CD14-positive monocyte (primary cell): ENCODE results near the gene TTC28. TPM values are rescaled to one million over a fixed set of nuclear protein-coding genes. Genes with fewer than 3 reads are reported as not detected.

Experiments used
- DNase-seq, 3 donors: peaks; one replicate each; pipeline ENCODE4 v3.0.0-alpha.2; 2011 to 2022
- H2AFZ ChIP-seq: 2 replicates; pipeline ENCODE4 v1.6.0; 2012; ENCODE audit warnings: mild to moderate bottlenecking, low read depth, low read length, inconsistent platforms; ENCODE audit not compliant: insufficient read depth, poor library complexity, severe bottlenecking
- H3K27ac ChIP-seq, 2 donors: 1 replicate in 1 of 2; 2 replicates in 1 of 2; pipeline ENCODE4 v1.5.1; 2012 to 2013; ENCODE audit warnings: low read length in 2 of 2, control low read depth in 1 of 2, inconsistent platforms in 1 of 2, low read depth in 1 of 2, mild to moderate bottlenecking in 1 of 2
- H3K27me3 ChIP-seq, 2 donors: one replicate each; pipeline versions ENCODE4 v1.6.0 to v1.6.1; 2011 to 2013; ENCODE audit warnings: low read length in 2 of 2; ENCODE audit not compliant: control insufficient read depth in 2 of 2, insufficient read depth in 2 of 2
- H3K36me3 ChIP-seq, 2 donors: replicated peaks in 1 of 2; 1 replicate in 1 of 2; 2 replicates in 1 of 2; pipeline versions ENCODE4 v1.5.1 to v1.6.1; 2012 to 2013; ENCODE audit warnings: low read length in 2 of 2, control low read depth in 1 of 2, inconsistent platforms in 1 of 2, mild to moderate bottlenecking in 1 of 2; ENCODE audit not compliant: insufficient read depth in 2 of 2, control insufficient read depth in 1 of 2
- H3K4me1 ChIP-seq, 2 donors: 1 replicate in 1 of 2; 2 replicates in 1 of 2; pipeline versions ENCODE4 v1.5.1 to v1.6.1; 2012 to 2013; ENCODE audit warnings: low read length in 2 of 2, control low read depth in 1 of 2, inconsistent platforms in 1 of 2, mild to moderate bottlenecking in 1 of 2, moderate library complexity in 1 of 2; ENCODE audit not compliant: insufficient read depth in 2 of 2, control insufficient read depth in 1 of 2
- H3K4me2 ChIP-seq: replicated peaks from 2 replicates; pipeline ENCODE3; 2012; ENCODE audit warnings: low read length, moderate library complexity, mild to moderate bottlenecking; ENCODE audit not compliant: poor library complexity, severe bottlenecking; ENCODE audit errors: extremely low read depth
- H3K4me3 ChIP-seq, 3 experiments: fragments of 200-600 bp in 1 of 3; sonication (generic) in 1 of 3; replicated peaks in 1 of 3; 1 replicate in 2 of 3; 2 replicates in 1 of 3; pipeline ENCODE4 v1.5.1; 2011 to 2013; ENCODE audit warnings: low read length in 3 of 3, mild to moderate bottlenecking in 3 of 3, control low read depth in 2 of 3, low read depth in 2 of 3, inconsistent platforms in 1 of 3, moderate library complexity in 1 of 3
- H3K79me2 ChIP-seq: 2 replicates; pipeline ENCODE4 v1.6.0; 2012; ENCODE audit warnings: mild to moderate bottlenecking, control low read depth, inconsistent platforms, low read length, moderate library complexity; ENCODE audit not compliant: insufficient read depth
- H3K9ac ChIP-seq: 2 replicates; pipeline ENCODE4 v1.6.0; 2017; ENCODE audit warnings: low read length, mild to moderate bottlenecking; ENCODE audit not compliant: insufficient read depth, poor library complexity, severe bottlenecking
- H3K9me3 ChIP-seq, 2 donors: replicated peaks in 1 of 2; 1 replicate in 1 of 2; 2 replicates in 1 of 2; pipeline versions ENCODE4 v1.5.1 to v1.6.1; 2012 to 2013; ENCODE audit warnings: low read length in 2 of 2, control low read depth in 1 of 2; ENCODE audit not compliant: control insufficient read depth in 1 of 2, insufficient read depth in 1 of 2
- H4K20me1 ChIP-seq: 2 replicates; pipeline ENCODE4 v1.6.0; 2012; ENCODE audit warnings: mild to moderate bottlenecking, low read length, control low read depth, moderate library complexity; ENCODE audit not compliant: insufficient read depth
- H3K27ac Mint-ChIP-seq, 7 donors: one replicate each; pipeline ENCODE4 v1.8.0; 2020; ENCODE audit warnings: mild to moderate bottlenecking in 7 of 7, mixed read lengths in 7 of 7, moderate library complexity in 6 of 7, inconsistent platforms in 2 of 7
- H3K27me3 Mint-ChIP-seq, 3 donors: one replicate each; pipeline ENCODE4 v1.8.0; 2021 to 2022; ENCODE audit warnings: low read depth in 3 of 3, mild to moderate bottlenecking in 3 of 3, mixed read lengths in 3 of 3, moderate library complexity in 3 of 3, inconsistent platforms in 1 of 3
- H3K36me3 Mint-ChIP-seq, 2 donors: one replicate each; pipeline ENCODE4 v1.8.0; 2020; ENCODE audit warnings: mixed read lengths in 2 of 2, inconsistent platforms in 1 of 2, mild to moderate bottlenecking in 1 of 2
- H3K4me1 Mint-ChIP-seq: one replicate; pipeline ENCODE4 v1.8.0; 2020; ENCODE audit warnings: mild to moderate bottlenecking, mixed read lengths
- H3K4me3 Mint-ChIP-seq, 2 donors: one replicate each; pipeline ENCODE4 v1.8.0; 2020; ENCODE audit warnings: mild to moderate bottlenecking in 2 of 2, mixed read lengths in 2 of 2, moderate library complexity in 1 of 2
- H3K9me3 Mint-ChIP-seq, 7 donors: one replicate each; pipeline ENCODE4 v1.8.0; 2020 to 2022; ENCODE audit warnings: mixed read lengths in 7 of 7, mild to moderate bottlenecking in 6 of 7, moderate library complexity in 6 of 7, inconsistent platforms in 2 of 7
- CTCF ChIP-seq: fragments of 200-600 bp; IDR thresholded peaks from one replicate; pipeline ENCODE4 v1.8.0; 2022; ENCODE audit warnings: antibody characterized with exemption, mild to moderate bottlenecking
- WGBS: methylation state at CpG from one replicate; pipeline ENCODE4 v1.1.5; 2013; ENCODE audit warnings: missing lambda C conversion rate; ENCODE audit not compliant: insufficient coverage; 5-methylcytosine and 5-hydroxymethylcytosine counted together
- intact Hi-C, 2 donors: fragments of 100-400 bp; cut with micrococcal nuclease; formaldehyde crosslinking; loops; one replicate each; pipeline versions ENCODE4 v1.15.0 to v1.15.1; 2023
- polyA plus RNA-seq, 3 donors: library from polyadenylated mRNA; depleted of rRNA in 1 of 3; unstranded in 2 of 3; stranded (reverse) in 1 of 3; fragments of 300-500 nt in 2 of 3; fragments of >200 nt in 1 of 3; fragmentation: Illumina TruSeq in 2 of 3; gene quantifications; 1 replicate in 2 of 3; 2 replicates in 1 of 3; pipeline ENCODE4 v1.2.3, GENCODE V29; 2012 to 2021

The TTC28 gene
- polyA plus RNA-seq, 3 donors = 0.24 to 0.61 TPM; not detected in 1

GRCh38 chr22:28051787-28052356 is 627.8 kb downstream of the TTC28 start:
- no peaks in the 10 kb centered on the region for H3K27me3 ChIP-seq
- H3K4me3 ChIP-seq = no peak overlapping the region
- H3K9me3 ChIP-seq = no peaks in the 10 kb centered on the region
- no peaks in the 10 kb centered on the region for H3K4me1 ChIP-seq
- intact Hi-C loops = loop anchor here (2.0 to 10.0 kb wide), 2 partner anchors 543 kb away; no protein-coding TSS in a partner anchor
- WGBS = 0% methylated on average over 1 of the region's 5 CpGs
- H3K36me3 ChIP-seq = no peaks in the 10 kb centered on the region
- no peak overlapping the region for H2AFZ ChIP-seq
- H3K4me1 Mint-ChIP-seq = no peaks in the 10 kb centered on the region
- H3K4me2 ChIP-seq = no peak overlapping the region
- H3K9ac ChIP-seq = no peak overlapping the region
- H3K4me3 Mint-ChIP-seq = no peak overlapping the region
- H3K79me2 ChIP-seq = no peaks in the 10 kb centered on the region
- peak; percentile 4 to 23 (median 9) for DNase-seq
- no peak overlapping the region for H3K27ac ChIP-seq
- no peaks in the 10 kb centered on the region for H3K9me3 Mint-ChIP-seq
- H3K36me3 Mint-ChIP-seq = no peaks in the 10 kb centered on the region
- peak; percentile 81 for TF ChIP-seq CTCF
- no peaks in the 10 kb centered on the region for H4K20me1 ChIP-seq
- no peak overlapping the region for H3K27ac Mint-ChIP-seq
- peaks cover 0 to 2% (median 0%) of the 10 kb centered on the region in 3 donors for H3K27me3 Mint-ChIP-seq

- no peak overlapping the region for H3K4me3 ChIP-seq
- H3K27ac Mint-ChIP-seq = no peak overlapping the region
- 92% methylated on average over 2 of the region's 7 CpGs for WGBS
- H3K27me3 ChIP-seq = no peaks in the 10 kb centered on the region
- H4K20me1 ChIP-seq = no peaks in the 10 kb centered on the region
- peaks cover 0 to 2% (median 0%) of the 10 kb centered on the region in 3 donors for H3K27me3 Mint-ChIP-seq
- H3K9ac ChIP-seq = no peak overlapping the region
- TF ChIP-seq CTCF = no peak
- no peak for DNase-seq
- intact Hi-C loops = loop anchor here (2.0 to 10.0 kb wide), 2 partner anchors 544 kb away; no protein-coding TSS in a partner anchor
- H3K4me1 Mint-ChIP-seq = no peaks in the 10 kb centered on the region
- no peaks in the 10 kb centered on the region for H3K79me2 ChIP-seq
- H2AFZ ChIP-seq = no peak overlapping the region
- H3K4me2 ChIP-seq = no peak overlapping the region
- no peaks in the 10 kb centered on the region for H3K4me1 ChIP-seq
- no peak overlapping the region for H3K27ac ChIP-seq
- H3K36me3 Mint-ChIP-seq = no peaks in the 10 kb centered on the region
- H3K4me3 Mint-ChIP-seq = no peak overlapping the region
- no peaks in the 10 kb centered on the region for H3K9me3 ChIP-seq
- H3K36me3 ChIP-seq = no peaks in the 10 kb centered on the region
- no peaks in the 10 kb centered on the region for H3K9me3 Mint-ChIP-seq
Measured at GRCh38 chr22:28051091-28051786, 628.4 kb downstream of the TTC28 start.
